HG03196 (cell line): Measurements from ENCODE around the gene FAM187B.
"Not testable (repeated sequence)": the region's sequence is repeated elsewhere in the genome, so short reads cannot be mapped to it uniquely, and the experiment has no call there.

ENCODE experiments used
- ATAC-seq: cut with Tn5 transposase; IDR thresholded peaks from one replicate; pipeline ENCODE4 v1.9.1; 2021; ENCODE audit not compliant: unreplicated experiment

Gene FAM187B

DNA sequence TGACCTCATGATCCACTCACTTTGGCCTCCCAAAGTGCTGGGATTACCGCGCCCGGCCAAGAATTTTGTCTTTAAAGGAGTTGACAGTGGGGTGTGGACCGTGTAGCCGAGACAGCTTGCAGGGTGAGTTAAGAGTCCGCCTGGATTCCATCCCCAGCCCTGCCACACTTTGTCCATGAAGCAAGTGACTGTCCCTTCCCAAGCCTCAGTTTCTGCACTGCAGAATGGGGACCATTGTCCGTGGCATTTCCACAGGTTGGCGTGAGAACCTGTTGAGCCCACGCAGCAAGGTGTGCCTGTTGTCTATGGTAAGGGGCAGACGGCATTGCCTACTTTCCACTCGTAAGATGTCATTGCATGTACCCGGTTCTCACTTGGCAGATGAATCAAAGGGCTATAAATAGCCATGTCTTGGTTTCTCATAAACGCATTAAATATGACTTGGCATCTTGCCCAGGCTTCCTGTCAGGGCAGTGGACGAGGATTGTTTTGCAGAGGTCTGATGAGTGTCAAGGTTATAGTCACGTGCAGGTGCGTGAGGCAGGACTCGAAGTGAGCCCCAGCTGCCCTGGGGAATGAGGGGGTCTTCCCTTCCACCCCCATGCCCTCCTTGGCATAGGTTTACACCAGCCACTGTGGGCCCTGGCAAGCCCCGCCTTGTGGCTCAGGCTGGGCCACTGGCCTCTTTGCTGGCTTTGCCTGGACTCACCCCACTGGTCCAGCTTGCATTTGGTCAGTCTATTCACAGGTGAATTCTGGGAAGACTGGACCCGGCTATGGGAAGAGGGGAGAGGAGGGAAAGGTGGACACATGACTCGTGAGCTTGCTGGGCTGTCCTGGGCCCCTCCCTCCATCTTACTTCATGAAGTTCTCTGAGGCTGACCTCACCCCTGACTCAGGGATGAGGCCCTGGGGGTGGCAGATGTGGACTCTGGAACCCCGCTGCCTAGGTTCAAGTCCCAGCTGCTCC is 14.6 kb downstream of the FAM187B start:
- peak; percentile 60 for ATAC-seq

DNA sequence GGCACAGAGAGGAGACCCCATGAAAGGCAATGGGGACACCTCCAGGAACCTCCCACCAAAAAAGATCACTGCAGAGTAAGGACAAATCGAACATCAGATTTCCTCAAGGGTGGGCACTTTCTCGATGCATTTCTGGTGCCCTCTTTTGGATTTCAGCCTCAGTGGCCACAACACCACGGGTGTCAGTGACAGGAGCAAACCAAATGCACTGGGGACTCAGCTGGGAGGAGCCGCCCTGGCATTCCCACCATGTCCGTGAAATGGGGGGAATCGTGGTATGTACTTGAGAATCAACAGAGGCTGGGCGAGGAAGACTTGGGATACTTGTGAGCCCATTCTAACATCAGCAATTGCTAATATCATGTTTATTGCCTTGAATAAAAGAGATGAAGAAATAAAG is 16.3 kb downstream of the FAM187B start:
- ATAC-seq, result no peak

DNA sequence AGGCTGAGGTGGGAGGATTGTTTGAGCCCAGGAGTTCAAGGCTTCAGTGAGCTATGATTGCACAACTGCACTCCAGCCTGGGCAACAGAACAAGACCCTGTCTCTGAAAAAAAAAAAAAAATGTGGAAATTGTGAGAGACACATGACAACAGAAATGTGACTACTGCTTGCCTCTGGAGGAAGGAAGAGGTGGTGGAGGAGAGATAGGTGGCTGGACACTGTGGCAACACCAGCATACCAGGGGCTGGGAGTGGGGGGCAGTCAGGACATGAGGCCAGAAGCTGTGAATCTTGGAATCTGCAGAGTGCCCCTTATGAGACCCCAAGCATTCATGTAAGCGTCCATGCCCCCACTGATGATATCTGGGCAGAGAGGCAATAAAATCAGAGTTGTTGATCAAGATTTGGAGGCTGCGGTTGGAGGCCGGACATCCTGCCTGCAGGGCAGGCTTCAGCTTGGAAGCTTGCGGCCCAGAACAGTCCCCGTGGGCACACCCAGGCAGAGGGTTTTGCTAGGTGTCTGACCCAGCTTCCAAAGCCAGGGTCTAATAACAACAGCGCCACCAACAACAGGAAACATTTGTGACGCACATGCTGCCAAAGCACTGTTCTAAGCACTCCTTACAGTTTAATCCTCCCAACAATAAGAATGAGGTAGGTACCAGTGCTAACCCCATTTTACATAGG is 16.9 kb downstream of the FAM187B start:
- no peak for ATAC-seq

GRCh38 chr19:35209646-35210045 is 18.9 kb downstream of the FAM187B start:
- ATAC-seq, result no peak

- no peak for ATAC-seq
Measured at GRCh38 chr19:35208121-35208520, 20.4 kb downstream of the FAM187B start.

- ATAC-seq, result no peak
Measured at GRCh38 chr19:35207391-35207871, 21.1 kb downstream of the FAM187B start.

DNA sequence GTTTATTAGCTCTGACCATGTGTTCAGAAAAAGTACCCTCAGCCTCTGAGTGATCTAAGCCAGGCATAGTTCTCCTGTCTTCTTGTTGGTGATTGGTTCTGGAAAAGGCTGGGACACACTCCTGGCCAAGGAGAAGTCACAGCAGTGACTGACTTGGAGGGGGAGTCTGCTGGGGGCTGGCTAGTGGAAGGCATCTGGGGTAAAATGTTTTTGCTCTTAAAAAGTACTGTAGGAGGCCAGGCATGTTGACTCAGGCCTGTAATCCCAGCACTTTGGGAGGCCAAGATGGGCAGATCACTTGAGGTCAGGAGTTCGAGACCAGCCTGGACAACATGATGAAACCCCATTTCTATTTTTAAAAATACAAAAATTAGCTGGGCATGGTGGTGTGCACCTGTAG is 21.7 kb downstream of the FAM187B start:
- no peak for ATAC-seq

- no peak for ATAC-seq
Measured at GRCh38 chr19:35206379-35206778, 22.2 kb downstream of the FAM187B start.

GRCh38 chr19:35205733-35206323 is 22.7 kb downstream of the FAM187B start:
- ATAC-seq, result peak; percentile 3

DNA sequence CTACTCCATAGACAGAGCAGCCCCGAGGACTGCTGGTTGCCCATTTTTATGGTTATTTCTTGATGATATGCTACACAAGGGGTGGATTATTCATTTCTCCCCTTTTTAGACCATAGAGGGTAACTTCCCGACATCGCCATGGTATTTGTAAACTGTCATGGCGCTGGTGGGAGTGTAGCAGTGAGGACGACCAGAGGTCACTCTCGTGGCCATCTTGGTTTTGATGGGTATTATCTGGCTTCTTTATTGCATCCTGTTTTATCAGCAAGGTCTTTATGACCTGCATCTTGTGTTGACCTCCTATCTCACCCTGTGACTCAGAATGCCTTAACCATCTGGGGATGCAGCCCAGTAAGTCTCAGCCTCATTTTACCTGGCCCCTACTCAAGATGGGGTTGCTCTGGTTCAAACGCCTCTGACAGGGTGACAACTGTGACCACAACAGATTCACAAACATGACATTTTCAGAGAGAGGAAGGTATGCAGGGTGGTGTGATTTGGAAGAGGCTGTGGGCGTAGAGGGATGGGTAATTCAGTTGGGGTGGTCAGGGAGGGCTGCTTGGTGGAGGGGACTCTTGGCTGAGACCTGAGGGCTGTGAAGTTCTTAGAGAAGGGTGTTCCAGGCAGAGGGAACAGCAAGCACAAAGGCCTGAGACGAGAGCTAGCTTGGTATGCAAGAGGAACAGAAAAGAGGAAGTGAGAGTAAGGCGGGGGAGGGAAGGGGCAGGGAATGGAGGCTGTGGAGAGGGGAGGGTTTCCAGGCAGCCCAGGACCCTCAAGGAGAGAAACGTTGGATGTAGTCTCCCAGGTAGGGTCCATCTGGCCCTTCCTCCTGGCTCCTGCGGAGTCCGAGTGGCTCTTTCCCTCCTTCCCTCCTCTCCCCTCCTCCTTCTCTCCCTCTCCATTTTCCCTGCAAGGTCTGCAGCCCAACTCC is 23.5 kb downstream of the FAM187B start:
- peak; percentile 57 for ATAC-seq

- ATAC-seq, result no peak
Measured at GRCh38 chr19:35202722-35203688, 25.5 kb downstream of the FAM187B start.

GRCh38 chr19:35199481-35199880 is 29.1 kb downstream of the FAM187B start:
- ATAC-seq, result no peak

GRCh38 chr19:35196861-35197260 is 31.7 kb downstream of the FAM187B start:
- not testable (repeated sequence) for ATAC-seq

GRCh38 chr19:35195830-35196229 is 32.7 kb downstream of the FAM187B start:
- ATAC-seq, result no peak

GRCh38 chr19:35194012-35194984 is 34.2 kb downstream of the FAM187B start:
- no peak for ATAC-seq

- no peak for ATAC-seq
Measured at GRCh38 chr19:35184884-35185283, 43.7 kb downstream of the FAM187B start.

DNA sequence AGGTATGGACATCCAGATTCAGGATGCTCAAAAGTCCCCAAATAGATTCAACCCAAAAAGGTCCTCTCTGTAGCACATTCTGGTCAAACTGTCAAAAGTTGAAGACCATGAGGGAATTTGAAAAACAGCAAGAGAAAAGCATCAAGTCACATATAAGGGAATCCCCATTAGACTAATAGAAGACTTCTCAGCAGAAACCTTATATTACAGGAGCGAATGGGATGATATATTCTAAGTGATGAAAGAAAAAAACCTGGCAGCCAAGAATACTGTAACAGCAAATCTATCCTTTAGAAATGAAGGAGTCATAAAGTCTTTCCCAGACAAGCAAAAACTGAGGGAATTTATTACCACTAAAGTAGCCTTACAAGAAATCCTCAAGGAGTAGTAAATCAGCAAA is 44.3 kb downstream of the FAM187B start:
- no peak for ATAC-seq

DNA sequence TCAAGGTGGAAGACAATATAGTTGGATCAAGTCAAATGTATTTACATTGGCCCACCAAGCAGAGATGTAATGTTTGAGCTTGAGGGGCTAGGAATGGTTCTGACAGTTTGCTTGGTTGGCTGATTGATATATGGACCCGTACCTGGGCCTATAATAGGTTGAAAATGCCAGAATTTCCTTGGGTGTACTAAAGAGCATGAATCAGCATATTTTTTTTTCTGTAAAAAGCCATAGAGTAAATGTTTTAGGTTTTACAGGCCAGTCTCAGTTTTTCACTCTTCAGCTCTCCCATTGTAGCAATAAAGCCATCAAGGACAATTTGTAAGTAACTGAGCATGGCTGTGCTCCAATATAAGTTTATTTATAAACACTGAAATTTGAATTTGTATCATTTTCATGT is 47.2 kb downstream of the FAM187B start:
- no peak for ATAC-seq
